Adrenal gland (tissue), 12 donors: ENCODE measurements around the gene MAP2K1. TPM values are rescaled to one million over a fixed set of nuclear protein-coding genes. Genes with fewer than 3 reads are reported as not detected.

Experiments used
- DNase-seq, 7 donors: peaks; one replicate each; pipeline ENCODE4 v3.0.0-alpha.2; 2019 to 2020
- H3K27ac ChIP-seq, 5 donors: fragments of 200-600 bp; sonication (generic) in 4 of 5; 1 replicate in 3 of 5; 2 replicates in 2 of 5; pipeline versions ENCODE4 v1.5.1 to v1.8.0; 2016 to 2020; ENCODE audit warnings: mild to moderate bottlenecking in 1 of 5
- H3K27me3 ChIP-seq: fragments of 200-600 bp; 2 replicates; pipeline ENCODE4 v1.8.0; 2021
- H3K36me3 ChIP-seq, 2 donors: fragments of 200-600 bp; replicated peaks in 1 of 2; 1 replicate in 1 of 2; 2 replicates in 1 of 2; pipeline versions ENCODE4 v1.5.1 to v1.8.0; 2018 to 2022
- H3K4me1 ChIP-seq, 2 donors: fragments of 200-600 bp; replicated peaks in 1 of 2; 1 replicate in 1 of 2; 2 replicates in 1 of 2; pipeline versions ENCODE4 v1.5.1 to v1.8.0; 2018 to 2021
- H3K4me3 ChIP-seq, 4 donors: fragments of 200-600 bp; sonication (generic) in 3 of 4; one replicate each; pipeline ENCODE4 v1.5.1; 2016 to 2018
- H3K9me3 ChIP-seq, 3 donors: fragments of 200-600 bp; sonication (generic) in 1 of 3; replicated peaks in 1 of 3; 1 replicate in 2 of 3; 2 replicates in 1 of 3; pipeline versions ENCODE4 v1.5.1 to v1.8.0; 2016 to 2021
- POLR2A ChIP-seq, 2 donors: fragments of 450-650 bp; IDR thresholded peaks; one replicate each; pipeline ENCODE4 v1.6.1; 2017; ENCODE audit warnings: antibody characterized with exemption in 2 of 2, mild to moderate bottlenecking in 2 of 2, moderate library complexity in 1 of 2
- WGBS, 4 donors: extraction: QIAGEN DNeasy Blood & Tissue Kit in 2 of 4; methylation state at CpG; one replicate each; pipeline versions ENCODE4 v1.1.5 to v1.1.7; 2013 to 2017; 5-methylcytosine and 5-hydroxymethylcytosine counted together
- intact Hi-C, 2 donors: fragments of 100-400 bp; cut with DNase I; formaldehyde crosslinking; loops; one replicate each; pipeline versions ENCODE4 v1.14.1 to v1.15.0; 2022 to 2023
- polyA plus RNA-seq, 3 donors: library from polyadenylated mRNA; stranded (reverse); fragments of 200-250 nt in 2 of 3; fragments of 350-450 nt in 1 of 3; fragmentation: Illumina TruSeq in 1 of 3; extraction: RNeasy Lipid Tissue Mini Kit (QIAGEN cat#74804) in 1 of 3; gene quantifications; one replicate each; pipeline ENCODE4 v1.2.3, GENCODE V29; 2013 to 2014
- total RNA-seq, 9 donors: library from RNA; depleted of rRNA in 4 of 9; stranded (reverse); fragments of >200 nt in 4 of 9; fragments of 120-200 nt in 1 of 9; fragmentation: NEBNext Ultra II Directional in 1 of 9; extraction: Animal tissue kit (Norgen Biotek cat#: 25700) in 1 of 9; gene quantifications; one replicate each; pipeline versions ENCODE4 v1.1.0 to v1.2.4, GENCODE V29; 2013 to 2023
- TF ChIP-seq, protein P1 (sequence below), 6 experiments: fragments of 450-650 bp in 4 of 6; fragments of 200-600 bp in 2 of 6; sonication (generic) in 1 of 6; IDR thresholded peaks; 1 replicate in 5 of 6; 2 replicates in 1 of 6; pipeline versions ENCODE4 v1.5.1 to v1.8.0; 2016 to 2021; ENCODE audit warnings: antibody characterized with exemption in 6 of 6, mild to moderate bottlenecking in 2 of 6, moderate library complexity in 1 of 6
- donor health status: healthy with polysubstance abuse.
- donor health status: Bipolar disorder and iron deficiency.
- donor health status: DM: yes; HTN: yes; CAD: no.
- donor health status: DM: no; HTN: no; CAD: no.
- donor health status: DM: no; HTN: no; CAD: no.
- donor health status: DM: yes; HTN: yes; CAD: no.

The MAP2K1 gene
- total and polyA plus RNA-seq, 12 donors = 14.0 to 60.0 (median 45.9) TPM

DNA sequence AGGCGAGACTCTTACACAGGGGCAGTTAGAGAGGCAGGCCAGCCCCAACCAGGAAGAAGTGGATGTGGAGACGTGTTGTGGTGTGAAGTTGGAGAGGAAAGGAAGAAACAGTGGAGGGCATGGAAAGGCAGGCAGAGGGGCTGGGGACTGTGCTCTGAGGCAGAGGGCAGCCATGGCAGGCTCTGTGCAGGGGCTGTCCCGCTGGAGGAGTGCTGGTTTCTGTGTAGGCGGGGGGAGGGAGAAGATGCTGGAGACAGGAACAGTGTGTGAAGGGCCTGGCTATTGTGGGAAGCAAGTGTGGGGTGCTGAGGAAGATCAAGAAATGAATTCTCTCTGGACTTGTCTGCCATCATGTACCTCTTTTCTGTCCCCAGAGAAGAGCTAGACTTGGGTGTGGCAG, 89.8 kb downstream of the MAP2K1 start:
- Histone ChIP-seq H3K4me1 (peaks cover 0 to 13% of the 10 kb centered on the region in 2 donors), H3K4me3 (no peak overlapping the region), H3K27me3 (no peaks in the 10 kb centered on the region), H3K27ac (no peak overlapping the region), H3K9me3 (no peaks in the 10 kb centered on the region), H3K36me3 (no peaks in the 10 kb centered on the region)
- intact Hi-C loops = no loop called here
- no peak for TF ChIP-seq POLR2A (IDR thresholded peaks at IDR 0.05)
- TF ChIP-seq, protein P1, sequence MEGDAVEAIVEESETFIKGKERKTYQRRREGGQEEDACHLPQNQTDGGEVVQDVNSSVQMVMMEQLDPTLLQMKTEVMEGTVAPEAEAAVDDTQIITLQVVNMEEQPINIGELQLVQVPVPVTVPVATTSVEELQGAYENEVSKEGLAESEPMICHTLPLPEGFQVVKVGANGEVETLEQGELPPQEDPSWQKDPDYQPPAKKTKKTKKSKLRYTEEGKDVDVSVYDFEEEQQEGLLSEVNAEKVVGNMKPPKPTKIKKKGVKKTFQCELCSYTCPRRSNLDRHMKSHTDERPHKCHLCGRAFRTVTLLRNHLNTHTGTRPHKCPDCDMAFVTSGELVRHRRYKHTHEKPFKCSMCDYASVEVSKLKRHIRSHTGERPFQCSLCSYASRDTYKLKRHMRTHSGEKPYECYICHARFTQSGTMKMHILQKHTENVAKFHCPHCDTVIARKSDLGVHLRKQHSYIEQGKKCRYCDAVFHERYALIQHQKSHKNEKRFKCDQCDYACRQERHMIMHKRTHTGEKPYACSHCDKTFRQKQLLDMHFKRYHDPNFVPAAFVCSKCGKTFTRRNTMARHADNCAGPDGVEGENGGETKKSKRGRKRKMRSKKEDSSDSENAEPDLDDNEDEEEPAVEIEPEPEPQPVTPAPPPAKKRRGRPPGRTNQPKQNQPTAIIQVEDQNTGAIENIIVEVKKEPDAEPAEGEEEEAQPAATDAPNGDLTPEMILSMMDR (IDR thresholded peaks at IDR 0.05) = no peak
- DNase-seq = no peak
- 87 to 90% (median 89%) methylated on average over 4 of the region's 4 CpGs for WGBS, 4 donors

DNA sequence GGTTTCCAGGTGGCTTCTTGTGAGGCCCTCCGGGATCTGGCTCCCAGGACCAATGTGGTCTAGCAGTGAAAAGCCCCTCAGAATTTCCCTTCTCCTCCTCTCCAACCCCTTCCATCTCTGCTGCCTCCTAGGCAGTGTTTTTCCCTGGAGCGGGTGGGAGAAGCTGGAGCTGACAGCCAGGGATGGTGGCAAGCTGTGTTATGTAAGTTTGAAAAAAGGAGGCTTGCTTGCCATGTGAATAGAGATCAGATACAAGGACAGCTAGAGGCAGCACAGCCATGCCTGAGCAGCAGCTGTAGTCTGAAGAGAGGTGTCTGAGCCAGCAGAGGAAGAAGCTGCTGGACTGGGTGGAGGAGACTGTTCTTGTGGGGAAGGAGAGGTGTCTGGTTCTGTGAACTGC, 90.3 kb downstream of the MAP2K1 start:
- H3K4me3 ChIP-seq = no peak overlapping the region
- peaks cover 0 to 13% of the 10 kb centered on the region in 2 donors for H3K4me1 ChIP-seq
- no peaks in the 10 kb centered on the region for H3K36me3 ChIP-seq
- DNase-seq = no peak
- H3K27ac ChIP-seq = no peak overlapping the region
- intact Hi-C loops = no loop called here
- H3K27me3 ChIP-seq = no peaks in the 10 kb centered on the region
- no peaks in the 10 kb centered on the region for H3K9me3 ChIP-seq
- 92 to 100% (median 93%) methylated on average over 2 of the region's 2 CpGs for WGBS, 4 donors
- TF ChIP-seq, protein P1 (IDR thresholded peaks at IDR 0.05) = no peak
- no peak for TF ChIP-seq POLR2A (IDR thresholded peaks at IDR 0.05)

- no peaks in the 10 kb centered on the region for H3K27me3 ChIP-seq
- H3K36me3 ChIP-seq = no peaks in the 10 kb centered on the region
- H3K4me1 ChIP-seq = no peaks in the 10 kb centered on the region
- TF ChIP-seq, protein P1 (IDR thresholded peaks at IDR 0.05) = no peak
- no peak for TF ChIP-seq POLR2A (IDR thresholded peaks at IDR 0.05)
- WGBS, 4 donors = 80 to 93% (median 88%) methylated on average over 6 of the region's 6 CpGs
- DNase-seq = no peak
- H3K4me3 ChIP-seq = no peak overlapping the region
- H3K27ac ChIP-seq = no peak overlapping the region
- intact Hi-C loops = no loop called here
- no peaks in the 10 kb centered on the region for H3K9me3 ChIP-seq
Observed at GRCh38 chr15:66480267-66480666, 93.6 kb downstream of the MAP2K1 start.

DNA sequence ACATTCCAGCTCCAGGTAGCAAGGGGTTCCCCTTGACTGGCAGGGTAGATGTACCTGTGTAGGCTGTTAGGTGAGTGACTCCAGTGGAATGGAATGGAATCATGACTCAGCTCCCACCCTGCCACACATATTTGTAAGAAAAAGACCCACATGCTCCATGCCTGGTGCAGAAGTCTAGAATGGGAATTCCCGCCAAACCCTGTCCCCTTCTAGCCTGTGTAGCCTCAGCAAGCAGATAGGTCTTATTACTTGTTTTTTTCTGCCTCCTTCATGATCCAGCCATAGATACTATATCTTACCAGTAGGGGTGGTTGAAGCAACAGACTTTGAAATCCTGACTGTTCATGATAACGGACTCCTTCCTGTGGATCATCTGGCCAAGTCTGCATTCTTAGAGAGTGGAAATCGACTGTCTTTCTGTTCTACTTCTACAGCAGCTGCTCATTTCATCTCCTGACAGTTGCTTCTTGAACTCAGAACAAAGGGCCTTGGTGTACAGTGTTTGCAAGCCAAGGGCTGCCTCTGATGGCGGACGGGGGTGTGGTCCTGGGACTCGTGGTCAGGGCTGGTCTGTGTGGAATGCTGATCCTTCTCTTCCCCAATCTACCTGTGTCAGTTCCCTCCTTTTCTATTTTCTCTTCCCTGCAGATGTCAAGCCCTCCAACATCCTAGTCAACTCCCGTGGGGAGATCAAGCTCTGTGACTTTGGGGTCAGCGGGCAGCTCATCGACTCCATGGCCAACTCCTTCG, 94.6 kb downstream of the MAP2K1 start:
- TF ChIP-seq, protein P1 (IDR thresholded peaks at IDR 0.05) = no peak
- TF ChIP-seq POLR2A (IDR thresholded peaks at IDR 0.05) = no peak
- Histone ChIP-seq H3K27me3 (no peaks in the 10 kb centered on the region), H3K4me1 (no peaks in the 10 kb centered on the region), H3K36me3 (no peaks in the 10 kb centered on the region), H3K9me3 (no peaks in the 10 kb centered on the region), H3K4me3 (no peak overlapping the region), H3K27ac (no peak overlapping the region)
- intact Hi-C loops = no loop called here
- whole genome bisulfite sequencing, 4 donors = 85 to 93% (median 91%) methylated on average over 10 of the region's 10 CpGs
- no peak for DNase-seq
